GM13977 (cell line): ENCODE results near the gene PJA2.

Source experiments
- DNase-seq: peaks from one replicate; pipeline ENCODE4 v3.0.0; 2012; ENCODE audit warnings: low spot score
- in situ Hi-C: fragments of 300-500 bp; cut with MboI; formaldehyde crosslinking; loops from one replicate; pipeline ENCODE4 v1.12.0; 2022; ENCODE audit warnings: low sequenced_read_pairs, low pct_unique_long_range_greater_than_20kb, mixed read lengths, inconsistent platforms; ENCODE audit not compliant: unreplicated experiment
- TF ChIP-seq, protein P1 (sequence below): IDR thresholded peaks from 2 replicates; pipeline ENCODE4 v1.5.1; 2012; ENCODE audit warnings: mild to moderate bottlenecking, control low read depth; ENCODE audit not compliant: insufficient read depth; ENCODE audit errors: extremely low read depth, missing control alignments

The PJA2 gene

DNA sequence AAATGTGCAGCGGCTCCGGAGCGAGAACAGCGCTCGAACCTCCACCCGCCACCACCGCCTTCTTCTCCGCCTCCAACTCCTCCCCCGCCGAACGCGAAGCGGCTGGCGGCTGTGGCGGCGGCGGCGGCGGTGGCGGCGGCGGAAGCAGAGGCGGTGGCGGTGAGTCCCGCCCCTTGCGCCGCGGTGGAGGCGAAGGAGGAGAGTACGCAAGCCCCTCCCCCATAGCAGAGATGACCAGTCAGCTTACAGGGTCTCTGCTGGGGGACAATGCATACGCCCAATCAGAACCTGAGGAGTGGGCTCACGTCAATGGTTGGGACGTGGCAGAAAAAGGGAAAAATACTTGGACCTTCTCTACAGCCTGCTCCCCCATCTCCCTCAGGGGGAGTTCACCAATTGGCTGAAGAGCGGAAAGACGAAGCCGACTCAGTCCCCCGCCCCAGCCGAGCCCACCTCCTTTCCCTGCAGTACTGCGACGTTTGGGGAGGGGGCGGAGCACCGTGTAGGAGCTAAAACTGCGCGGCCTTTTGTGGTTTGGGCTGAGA is at the start of gene PJA2:
Gene PJA2, minus strand, starts transcription at position 131 of the 545 bp plus-strand sequence. CDS start 26,541 bp downstream, outside the sequence.
- TF ChIP-seq, protein P1, sequence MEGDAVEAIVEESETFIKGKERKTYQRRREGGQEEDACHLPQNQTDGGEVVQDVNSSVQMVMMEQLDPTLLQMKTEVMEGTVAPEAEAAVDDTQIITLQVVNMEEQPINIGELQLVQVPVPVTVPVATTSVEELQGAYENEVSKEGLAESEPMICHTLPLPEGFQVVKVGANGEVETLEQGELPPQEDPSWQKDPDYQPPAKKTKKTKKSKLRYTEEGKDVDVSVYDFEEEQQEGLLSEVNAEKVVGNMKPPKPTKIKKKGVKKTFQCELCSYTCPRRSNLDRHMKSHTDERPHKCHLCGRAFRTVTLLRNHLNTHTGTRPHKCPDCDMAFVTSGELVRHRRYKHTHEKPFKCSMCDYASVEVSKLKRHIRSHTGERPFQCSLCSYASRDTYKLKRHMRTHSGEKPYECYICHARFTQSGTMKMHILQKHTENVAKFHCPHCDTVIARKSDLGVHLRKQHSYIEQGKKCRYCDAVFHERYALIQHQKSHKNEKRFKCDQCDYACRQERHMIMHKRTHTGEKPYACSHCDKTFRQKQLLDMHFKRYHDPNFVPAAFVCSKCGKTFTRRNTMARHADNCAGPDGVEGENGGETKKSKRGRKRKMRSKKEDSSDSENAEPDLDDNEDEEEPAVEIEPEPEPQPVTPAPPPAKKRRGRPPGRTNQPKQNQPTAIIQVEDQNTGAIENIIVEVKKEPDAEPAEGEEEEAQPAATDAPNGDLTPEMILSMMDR = no peak
- peak; percentile 93 for DNase-seq
- in situ Hi-C loops = no loop called here

GRCh38 chr5:109455598-109456096 is 45.9 kb upstream of the PJA2 start:
- TF ChIP-seq, protein P1 = no peak
- in situ Hi-C loops = loop anchor here (25.0 kb wide), 2 partner anchors 543 to 768 kb away; no protein-coding TSS in a partner anchor
- peak; percentile 67 for DNase-seq

DNA sequence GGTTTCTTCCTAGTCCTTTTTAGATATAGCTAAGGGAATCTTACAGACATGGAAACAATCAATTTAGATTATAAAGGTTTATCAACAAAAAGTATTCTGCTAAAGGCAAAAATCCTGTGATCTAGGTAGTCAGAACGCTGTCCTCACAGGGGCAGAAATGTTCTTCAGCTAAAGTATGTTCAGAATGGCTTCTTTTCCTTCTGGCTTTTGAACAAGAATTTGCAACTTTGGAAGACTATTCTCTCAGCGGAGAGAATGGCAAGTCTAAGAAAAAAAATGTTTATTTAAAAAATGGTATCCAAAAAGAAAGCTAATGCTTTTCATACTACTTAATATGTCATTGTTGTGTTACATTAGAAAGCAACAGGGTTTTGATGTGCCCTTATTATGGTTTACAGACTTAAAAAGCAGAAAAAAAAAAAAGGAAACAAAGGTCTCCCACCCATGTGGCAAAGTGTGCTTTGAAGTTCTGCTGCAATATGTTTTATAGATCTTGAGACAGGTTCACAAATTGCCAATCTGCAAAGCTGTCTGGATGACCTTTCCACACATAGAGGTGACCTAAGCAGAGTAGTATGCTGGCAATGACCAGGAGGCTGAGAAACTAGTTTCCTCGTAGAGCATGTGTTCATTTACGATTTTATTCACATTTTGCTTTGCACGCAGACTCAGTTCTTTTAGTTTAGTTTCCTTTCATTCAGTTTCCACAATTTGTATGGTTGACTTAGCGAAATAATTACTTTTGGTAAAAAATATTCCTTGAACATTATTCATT is 45.1 kb upstream of the PJA2 start:
- in situ Hi-C loops = loop anchor here (25.0 kb wide), 2 partner anchors 543 to 768 kb away; no protein-coding TSS in a partner anchor
- TF ChIP-seq, protein P1 = no peak
- no peak for DNase-seq

- no peak for DNase-seq
- TF ChIP-seq, protein P1 = no peak
- in situ Hi-C loops = loop anchor here (25.0 kb wide), 2 partner anchors 541 to 766 kb away; no protein-coding TSS in a partner anchor
Observed at GRCh38 chr5:109453251-109453650, 43.5 kb upstream of the PJA2 start.

DNA sequence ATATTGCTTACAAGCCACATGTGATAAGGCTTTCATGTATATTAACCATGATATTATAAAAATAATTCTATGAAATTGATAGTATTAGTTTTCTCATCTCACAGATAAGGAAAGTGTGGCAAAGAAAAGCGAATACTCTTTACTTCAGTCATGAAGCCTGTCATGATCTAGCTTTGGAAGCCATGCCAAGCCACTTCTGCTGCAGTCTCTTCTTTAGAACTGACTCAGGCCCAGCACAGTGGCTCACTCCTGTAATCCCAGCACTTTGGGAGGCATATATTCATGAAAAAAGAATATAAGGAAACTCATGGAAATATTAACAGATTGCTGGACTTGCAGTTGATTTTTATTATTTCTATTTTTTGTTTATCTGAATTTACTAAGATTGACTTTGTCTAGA is 42.9 kb upstream of the PJA2 start:
- TF ChIP-seq, protein P1 = no peak
- in situ Hi-C loops = loop anchor here (25.0 kb wide), 2 partner anchors 540 to 765 kb away; no protein-coding TSS in a partner anchor
- no peak for DNase-seq

DNA sequence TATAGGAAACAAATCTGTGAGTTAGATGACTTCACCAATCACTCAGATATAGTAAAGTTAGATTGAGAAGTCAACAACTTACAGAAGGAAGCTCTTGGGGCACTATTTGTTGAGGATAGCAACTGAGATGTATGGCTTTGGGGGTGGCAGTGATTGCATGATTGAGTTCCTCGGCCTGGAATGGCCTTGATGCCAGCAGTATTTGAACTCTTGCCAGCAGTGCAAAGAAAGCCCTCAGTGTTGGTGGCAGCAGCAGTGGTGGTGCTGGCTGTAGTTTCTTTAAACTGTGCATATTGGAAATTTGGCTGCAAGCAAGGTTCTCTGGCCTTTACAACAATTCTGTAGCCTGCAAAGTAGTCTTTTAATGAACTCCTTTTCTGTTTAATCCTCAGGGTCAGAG is 41.4 kb upstream of the PJA2 start:
- no peak for DNase-seq
- in situ Hi-C loops = loop anchor here (25.0 kb wide), 2 partner anchors 539 to 764 kb away; no protein-coding TSS in a partner anchor
- TF ChIP-seq, protein P1 = no peak
